Measurements from ENCODE around the gene LY6G6C.

Gene LY6G6C

GRCh38 chr6:31717499-31718222 lies 3.9 kb downstream of the LY6G6C start:
- Histone ChIP-seq H3K4me1 (no peaks in the 10 kb centered on the region), H3K9me3 (no peaks in the 10 kb centered on the region), H3K36me3 (no peaks in the 10 kb centered on the region), H3K27me3 (no peaks in the 10 kb centered on the region), H3K4me3 (ENCODE audit: low read depth, low read length) (no peak overlapping the region)
- DNase-seq = no peak
- TF ChIP-seq, protein P1, sequence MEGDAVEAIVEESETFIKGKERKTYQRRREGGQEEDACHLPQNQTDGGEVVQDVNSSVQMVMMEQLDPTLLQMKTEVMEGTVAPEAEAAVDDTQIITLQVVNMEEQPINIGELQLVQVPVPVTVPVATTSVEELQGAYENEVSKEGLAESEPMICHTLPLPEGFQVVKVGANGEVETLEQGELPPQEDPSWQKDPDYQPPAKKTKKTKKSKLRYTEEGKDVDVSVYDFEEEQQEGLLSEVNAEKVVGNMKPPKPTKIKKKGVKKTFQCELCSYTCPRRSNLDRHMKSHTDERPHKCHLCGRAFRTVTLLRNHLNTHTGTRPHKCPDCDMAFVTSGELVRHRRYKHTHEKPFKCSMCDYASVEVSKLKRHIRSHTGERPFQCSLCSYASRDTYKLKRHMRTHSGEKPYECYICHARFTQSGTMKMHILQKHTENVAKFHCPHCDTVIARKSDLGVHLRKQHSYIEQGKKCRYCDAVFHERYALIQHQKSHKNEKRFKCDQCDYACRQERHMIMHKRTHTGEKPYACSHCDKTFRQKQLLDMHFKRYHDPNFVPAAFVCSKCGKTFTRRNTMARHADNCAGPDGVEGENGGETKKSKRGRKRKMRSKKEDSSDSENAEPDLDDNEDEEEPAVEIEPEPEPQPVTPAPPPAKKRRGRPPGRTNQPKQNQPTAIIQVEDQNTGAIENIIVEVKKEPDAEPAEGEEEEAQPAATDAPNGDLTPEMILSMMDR (IDR thresholded peaks at IDR 0.05; ENCODE audit: low read depth, low read length) = no peak

DNA sequence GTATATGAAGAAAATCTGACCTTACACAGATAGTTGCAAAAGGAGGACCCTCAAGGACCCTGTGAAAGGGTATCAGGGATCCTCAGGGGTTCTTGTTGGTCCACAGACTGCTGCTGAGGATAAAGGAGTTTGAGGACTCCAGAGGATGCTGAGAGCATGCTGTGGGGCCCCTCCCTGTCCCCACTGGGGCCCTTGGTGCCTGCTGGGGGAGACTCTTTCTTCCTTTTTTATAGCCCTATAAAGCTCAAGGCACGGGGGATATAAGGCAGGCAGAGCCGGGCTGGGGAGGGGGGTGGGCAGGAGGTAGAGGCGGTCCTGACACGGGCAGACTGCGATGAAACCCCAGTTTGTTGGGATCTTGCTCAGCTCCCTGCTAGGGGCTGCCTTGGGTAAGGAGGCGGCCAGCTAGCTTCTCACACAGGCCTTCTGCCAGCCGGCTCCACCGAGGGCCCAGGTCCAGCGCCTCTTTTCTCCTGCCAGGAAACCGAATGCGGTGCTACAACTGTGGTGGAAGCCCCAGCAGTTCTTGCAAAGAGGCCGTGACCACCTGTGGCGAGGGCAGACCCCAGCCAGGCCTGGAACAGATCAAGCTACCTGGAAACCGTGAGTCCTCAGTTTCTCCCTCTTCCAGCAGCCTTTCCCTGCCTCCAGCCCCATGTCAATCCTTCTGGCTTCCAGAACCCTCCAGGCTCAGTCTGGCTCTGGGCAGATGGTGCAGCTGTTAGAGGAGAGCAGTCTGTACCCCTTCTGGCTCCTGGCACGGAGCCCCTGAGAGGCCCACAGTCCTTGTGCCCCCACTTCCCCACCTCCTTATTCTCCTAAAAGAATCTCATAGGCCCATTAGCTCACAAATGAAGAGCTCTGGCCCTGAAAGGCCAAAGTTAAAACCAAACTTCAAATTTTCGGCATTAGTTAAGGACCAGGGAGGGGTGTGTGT lies 6.3 kb downstream of the LY6G6C start, which contains the start of gene LY6G6D:
Gene LY6G6D, plus strand, starts transcription at position 327 of the 937 bp plus-strand sequence. Its CDS starts 8 bp downstream, at position 335.
- DNase-seq = no peak

GRCh38 chr6:31713991-31714684 lies 7.4 kb downstream of the LY6G6C start:
- no peaks in the 10 kb centered on the region for H3K9me3 ChIP-seq
- DNase-seq = no peak
- TF ChIP-seq, protein P1 (IDR thresholded peaks at IDR 0.05; ENCODE audit: low read depth, low read length) = no peak
- H3K27me3 ChIP-seq = no peaks in the 10 kb centered on the region
- no peaks in the 10 kb centered on the region for H3K4me1 ChIP-seq
- H3K36me3 ChIP-seq = no peaks in the 10 kb centered on the region
- no peak overlapping the region for H3K4me3 ChIP-seq (ENCODE audit: low read depth, low read length)

More for the DNA sequence above, 6.3 kb downstream of the LY6G6C start, which contains the start of gene LY6G6D:
- TF ChIP-seq, protein P1 (IDR thresholded peaks at IDR 0.05; ENCODE audit: low read depth, low read length) = no peak
- H3K9me3 ChIP-seq = no peaks in the 10 kb centered on the region
- no peak within 1 kb of the TSS for H3K4me3 ChIP-seq (ENCODE audit: low read depth, low read length)
- H3K27me3 ChIP-seq = no peaks in the 10 kb centered on the region
- no peaks in the 10 kb centered on the region for H3K36me3 ChIP-seq
- no peaks in the 10 kb centered on the region for H3K4me1 ChIP-seq

DNA sequence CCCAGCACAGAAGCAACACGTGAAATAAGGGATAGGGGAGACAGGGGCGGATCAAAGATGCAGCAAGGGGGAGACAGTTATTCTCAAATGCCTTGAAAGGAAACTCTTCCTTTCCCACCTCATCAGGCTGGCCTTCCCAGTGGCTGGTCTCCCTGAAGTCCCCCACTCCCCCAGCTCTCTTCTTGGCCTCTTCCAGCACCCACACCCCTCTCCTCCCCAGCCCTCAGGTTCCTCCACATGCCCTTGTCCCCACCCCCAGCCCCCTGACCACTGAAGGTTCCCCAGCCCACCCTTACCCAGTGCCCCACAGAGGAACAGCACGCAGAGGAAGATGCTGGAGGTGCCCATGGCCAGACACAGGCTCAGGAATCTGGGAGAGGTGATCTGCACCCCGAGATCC lies 8.1 kb downstream of the LY6G6C start:
- Histone ChIP-seq H3K9me3 (no peaks in the 10 kb centered on the region), H3K4me3 (ENCODE audit: low read depth, low read length) (no peak overlapping the region), H3K27me3 (no peaks in the 10 kb centered on the region)

GRCh38 chr6:31712296-31712695 lies 9.2 kb downstream of the LY6G6C start:
- H3K9me3 ChIP-seq = no peaks in the 10 kb centered on the region
- no peak overlapping the region for H3K4me3 ChIP-seq (ENCODE audit: low read depth, low read length)
- no peaks in the 10 kb centered on the region for H3K4me1 ChIP-seq
- H3K36me3 ChIP-seq = no peaks in the 10 kb centered on the region
- H3K27me3 ChIP-seq = no peaks in the 10 kb centered on the region
- no peak for DNase-seq
- TF ChIP-seq, protein P1 (IDR thresholded peaks at IDR 0.05; ENCODE audit: low read depth, low read length) = no peak

More for the DNA sequence above, 8.1 kb downstream of the LY6G6C start:
- no peak for DNase-seq
- TF ChIP-seq, protein P1 (IDR thresholded peaks at IDR 0.05; ENCODE audit: low read depth, low read length) = no peak
- H3K4me1 ChIP-seq = no peaks in the 10 kb centered on the region
- no peaks in the 10 kb centered on the region for H3K36me3 ChIP-seq
